ENCODE data around the gene RDH13.

RDH13 gene

GRCh38 chr19:55066107-55066709 lies 3.3 kb upstream of the RDH13 start:
- TF ChIP-seq EGR1 (IDR thresholded peaks at IDR 0.05) = no peak
- no peak for TF ChIP-seq EP300 (IDR thresholded peaks at IDR 0.05; ENCODE audit: borderline replicate concordance)
- TF ChIP-seq REST (IDR thresholded peaks at IDR 0.05; ENCODE audit: low read depth) = peak; percentile 89

- TF ChIP-seq EGR1 (IDR thresholded peaks at IDR 0.05) (no peak), TCF12 (IDR thresholded peaks at IDR 0.05; ENCODE audit: low read depth) (no peak), ZBTB7A (IDR thresholded peaks at IDR 0.05; ENCODE audit: low read depth) (no peak), YY1 (IDR thresholded peaks at IDR 0.05; ENCODE audit: low read depth) (no peak), REST (IDR thresholded peaks at IDR 0.05; ENCODE audit: low read depth) (no peak), FOXM1 (IDR thresholded peaks at IDR 0.05; ENCODE audit: borderline replicate concordance, low read depth) (no peak), CREB1 (IDR thresholded peaks at IDR 0.05; ENCODE audit: low read depth) (no peak)
Measured at GRCh38 chr19:55063492-55063843, 520 bp upstream of the RDH13 start.

- no peak for TF ChIP-seq EP300 (IDR thresholded peaks at IDR 0.05; ENCODE audit: borderline replicate concordance)
- no peak for TF ChIP-seq RAD21 (IDR thresholded peaks at IDR 0.05; ENCODE audit: low read depth)
- TF ChIP-seq TEAD4 (IDR thresholded peaks at IDR 0.05) = no peak
- TF ChIP-seq NFIC (IDR thresholded peaks at IDR 0.05) = no peak
- TF ChIP-seq TAF1 (IDR thresholded peaks at IDR 0.05; ENCODE audit: low read depth) = no peak
- TF ChIP-seq REST (IDR thresholded peaks at IDR 0.05; ENCODE audit: low read depth) = no peak
- TF ChIP-seq YY1 (IDR thresholded peaks at IDR 0.05; ENCODE audit: low read depth) = no peak
- no peak for TF ChIP-seq USF1 (IDR thresholded peaks at IDR 0.05)
- TF ChIP-seq CREB1 (IDR thresholded peaks at IDR 0.05; ENCODE audit: low read depth) = no peak
- TF ChIP-seq EGR1 (IDR thresholded peaks at IDR 0.05) = no peak
- no peak for TF ChIP-seq TCF12 (IDR thresholded peaks at IDR 0.05; ENCODE audit: low read depth)
- no peak for TF ChIP-seq FOXM1 (IDR thresholded peaks at IDR 0.05; ENCODE audit: borderline replicate concordance, low read depth)
- no peak for TF ChIP-seq CEBPB (IDR thresholded peaks at IDR 0.05)
- TF ChIP-seq MAX (IDR thresholded peaks at IDR 0.05) = no peak
- no peak for TF ChIP-seq ZBTB7A (IDR thresholded peaks at IDR 0.05; ENCODE audit: low read depth)
Measured at GRCh38 chr19:55058781-55059610, 4.0 kb downstream of the RDH13 start.

GRCh38 chr19:55056827-55057226 lies 6.1 kb downstream of the RDH13 start:
- no peak for TF ChIP-seq TCF12 (IDR thresholded peaks at IDR 0.05; ENCODE audit: low read depth)
- no peak for TF ChIP-seq RAD21 (IDR thresholded peaks at IDR 0.05; ENCODE audit: low read depth)
- TF ChIP-seq REST (IDR thresholded peaks at IDR 0.05; ENCODE audit: low read depth) = no peak
- no peak for TF ChIP-seq ZBTB7A (IDR thresholded peaks at IDR 0.05; ENCODE audit: low read depth)
- no peak for TF ChIP-seq YY1 (IDR thresholded peaks at IDR 0.05; ENCODE audit: low read depth)
- TF ChIP-seq FOXM1 (IDR thresholded peaks at IDR 0.05; ENCODE audit: borderline replicate concordance, low read depth) = no peak
- TF ChIP-seq USF1 (IDR thresholded peaks at IDR 0.05) = no peak
- TF ChIP-seq TAF1 (IDR thresholded peaks at IDR 0.05; ENCODE audit: low read depth) = no peak
- TF ChIP-seq NFIC (IDR thresholded peaks at IDR 0.05) = no peak
- no peak for TF ChIP-seq EP300 (IDR thresholded peaks at IDR 0.05; ENCODE audit: borderline replicate concordance)
- TF ChIP-seq CEBPB (IDR thresholded peaks at IDR 0.05) = no peak
- TF ChIP-seq CREB1 (IDR thresholded peaks at IDR 0.05; ENCODE audit: low read depth) = no peak
- TF ChIP-seq TEAD4 (IDR thresholded peaks at IDR 0.05) = no peak
- TF ChIP-seq EGR1 (IDR thresholded peaks at IDR 0.05) = no peak
- TF ChIP-seq MAX (IDR thresholded peaks at IDR 0.05) = no peak
